Tibial nerve (tissue), 4 donors: ENCODE measurements around the gene TTC33. TPM values are rescaled to one million over a fixed set of nuclear protein-coding genes. Genes with fewer than 3 reads are reported as not detected.
"Not testable (repeated sequence)": the region's sequence is repeated elsewhere in the genome, so short reads cannot be mapped to it uniquely, and the experiment has no call there.

Source experiments
- DNase-seq, 2 donors: peaks; one replicate each; pipeline ENCODE4 v3.0.0-alpha.2; 2019; ENCODE audit warnings: low spot score in 2 of 2
- H3K27ac ChIP-seq, 4 donors: fragments of 200-600 bp; sonication (generic) in 3 of 4; one replicate each; pipeline ENCODE4 v1.5.1; 2017 to 2019; ENCODE audit warnings: mild to moderate bottlenecking in 1 of 4
- H3K27me3 ChIP-seq, 2 donors: fragments of 200-600 bp; sonication (generic) in 1 of 2; one replicate each; pipeline versions ENCODE4 v1.5.1 to v1.6.0; 2017 to 2019
- H3K36me3 ChIP-seq, 3 donors: fragments of 200-600 bp; sonication (generic); one replicate each; pipeline ENCODE4 v1.5.1; 2018 to 2019
- H3K4me1 ChIP-seq, 4 donors: fragments of 200-600 bp; sonication (generic) in 3 of 4; one replicate each; pipeline ENCODE4 v1.5.1; 2017 to 2019
- H3K4me3 ChIP-seq, 4 donors: fragments of 200-600 bp; sonication (generic) in 3 of 4; one replicate each; pipeline ENCODE4 v1.5.1; 2017 to 2019; ENCODE audit warnings: mild to moderate bottlenecking in 1 of 4, moderate library complexity in 1 of 4
- H3K9me3 ChIP-seq, 4 donors: fragments of 200-600 bp; sonication (generic) in 3 of 4; one replicate each; pipeline ENCODE4 v1.5.1; 2017 to 2019
- EP300 ChIP-seq, 2 donors: sonication (generic); formaldehyde crosslinking; IDR thresholded peaks; one replicate each; pipeline ENCODE4 v1.6.1; 2017; ENCODE audit warnings: antibody characterized with exemption in 2 of 2, mild to moderate bottlenecking in 1 of 2
- POLR2A ChIP-seq, 2 donors: fragments of 450-650 bp; IDR thresholded peaks; one replicate each; pipeline ENCODE4 v1.6.1; 2017; ENCODE audit warnings: antibody characterized with exemption in 2 of 2, mild to moderate bottlenecking in 2 of 2, moderate library complexity in 2 of 2
- WGBS, 2 donors: methylation state at CpG; one replicate each; pipeline ENCODE4 v1.1.5; 2018; 5-methylcytosine and 5-hydroxymethylcytosine counted together
- total RNA-seq, 4 donors: library from RNA; depleted of rRNA; stranded (reverse); fragments of >200 nt; gene quantifications; one replicate each; pipeline ENCODE4 v1.1.0, GENCODE V29; 2016
- TF ChIP-seq, protein P1 (sequence below), 5 experiments: fragments of 200-600 bp in 3 of 5; fragments of 450-650 bp in 2 of 5; sonication (generic) in 3 of 5; IDR thresholded peaks; one replicate each; pipeline ENCODE4 v1.5.1; 2016 to 2019; ENCODE audit warnings: antibody characterized with exemption in 5 of 5, mild to moderate bottlenecking in 3 of 5, moderate library complexity in 2 of 5

The TTC33 gene
- total RNA-seq, 4 donors from 2014 or later = 11.4 to 27.1 (median 19.9) TPM

- no peak for TF ChIP-seq POLR2A (IDR thresholded peaks at IDR 0.05)
- TF ChIP-seq, protein P1, sequence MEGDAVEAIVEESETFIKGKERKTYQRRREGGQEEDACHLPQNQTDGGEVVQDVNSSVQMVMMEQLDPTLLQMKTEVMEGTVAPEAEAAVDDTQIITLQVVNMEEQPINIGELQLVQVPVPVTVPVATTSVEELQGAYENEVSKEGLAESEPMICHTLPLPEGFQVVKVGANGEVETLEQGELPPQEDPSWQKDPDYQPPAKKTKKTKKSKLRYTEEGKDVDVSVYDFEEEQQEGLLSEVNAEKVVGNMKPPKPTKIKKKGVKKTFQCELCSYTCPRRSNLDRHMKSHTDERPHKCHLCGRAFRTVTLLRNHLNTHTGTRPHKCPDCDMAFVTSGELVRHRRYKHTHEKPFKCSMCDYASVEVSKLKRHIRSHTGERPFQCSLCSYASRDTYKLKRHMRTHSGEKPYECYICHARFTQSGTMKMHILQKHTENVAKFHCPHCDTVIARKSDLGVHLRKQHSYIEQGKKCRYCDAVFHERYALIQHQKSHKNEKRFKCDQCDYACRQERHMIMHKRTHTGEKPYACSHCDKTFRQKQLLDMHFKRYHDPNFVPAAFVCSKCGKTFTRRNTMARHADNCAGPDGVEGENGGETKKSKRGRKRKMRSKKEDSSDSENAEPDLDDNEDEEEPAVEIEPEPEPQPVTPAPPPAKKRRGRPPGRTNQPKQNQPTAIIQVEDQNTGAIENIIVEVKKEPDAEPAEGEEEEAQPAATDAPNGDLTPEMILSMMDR (IDR thresholded peaks at IDR 0.05) = no peak
- no peak for TF ChIP-seq EP300 (IDR thresholded peaks at IDR 0.05)
- Histone ChIP-seq H3K27ac (no peak overlapping the region), H3K4me3 (no peak overlapping the region), H3K4me1 (no peaks in the 10 kb centered on the region), H3K36me3 (no peaks in the 10 kb centered on the region), H3K27me3 (no peaks in the 10 kb centered on the region), H3K9me3 (no peaks in the 10 kb centered on the region)
- DNase-seq = no peak
Observed at GRCh38 chr5:40599676-40600075, 156.1 kb downstream of the TTC33 start.

DNA sequence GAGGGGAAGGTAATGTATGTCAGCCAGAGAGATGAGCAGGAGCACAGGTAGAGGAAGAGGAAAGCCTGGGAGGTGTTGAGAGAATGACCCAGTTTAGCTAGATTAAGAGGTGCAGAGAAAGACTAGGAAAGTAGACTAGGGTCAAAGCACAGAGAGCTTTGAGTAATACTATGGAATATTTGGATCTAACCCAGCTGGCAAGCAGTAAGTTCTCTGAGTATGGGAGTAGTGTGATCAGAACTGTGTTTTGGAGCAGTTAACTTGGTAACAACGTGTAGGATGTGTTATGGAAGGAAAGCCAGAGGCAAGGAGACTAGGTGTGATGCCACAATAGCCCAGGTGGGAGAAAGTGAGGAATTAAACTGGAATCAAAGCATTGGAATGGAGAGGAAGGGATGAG, 160.9 kb downstream of the TTC33 start:
- Histone ChIP-seq H3K4me1 (no peaks in the 10 kb centered on the region), H3K27me3 (no peaks in the 10 kb centered on the region), H3K27ac (no peak overlapping the region), H3K4me3 (no peak overlapping the region), H3K9me3 (no peaks in the 10 kb centered on the region), H3K36me3 (no peaks in the 10 kb centered on the region)
- DNase-seq = no peak
- TF ChIP-seq, protein P1 (IDR thresholded peaks at IDR 0.05) = no peak
- TF ChIP-seq EP300 (IDR thresholded peaks at IDR 0.05) = no peak
- no peak for TF ChIP-seq POLR2A (IDR thresholded peaks at IDR 0.05)
- WGBS, 2 donors = 23 to 41% methylated on average over 1 of the region's 1 CpG

GRCh38 chr5:40591727-40592396, 163.9 kb downstream of the TTC33 start:
- 78 to 80% methylated on average over 10 of the region's 10 CpGs for WGBS, 2 donors
- H3K27ac ChIP-seq = peak overlapping the region in 1 of 4 donors; percentile 16
- not testable (repeated sequence) for H3K27me3 ChIP-seq, H3K9me3 ChIP-seq, H3K36me3 ChIP-seq, H3K4me3 ChIP-seq, DNase-seq, H3K4me1 ChIP-seq

DNA sequence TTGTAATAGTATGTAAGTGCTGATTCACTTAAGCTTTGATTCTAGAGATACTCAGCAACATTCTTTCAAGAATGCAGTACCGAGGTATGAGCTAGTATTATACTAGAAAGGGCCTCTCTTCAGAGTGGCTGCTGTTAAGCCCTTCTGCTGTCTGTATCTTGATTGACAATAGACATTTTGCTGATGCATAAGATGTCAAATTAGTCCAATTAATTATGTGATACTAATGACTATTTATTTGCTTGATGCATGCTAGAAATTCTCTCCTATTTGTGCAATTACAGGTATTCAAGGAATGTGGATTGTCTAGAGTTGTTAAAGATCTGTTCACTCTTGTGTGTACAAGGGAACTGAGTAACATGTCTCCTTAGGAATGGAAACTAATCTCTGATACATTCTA, 168.4 kb downstream of the TTC33 start:
- TF ChIP-seq, protein P1 (IDR thresholded peaks at IDR 0.05) = no peak
- TF ChIP-seq POLR2A (IDR thresholded peaks at IDR 0.05) (no peak), EP300 (IDR thresholded peaks at IDR 0.05) (no peak)
- no peaks in the 10 kb centered on the region for H3K9me3 ChIP-seq
- no peaks in the 10 kb centered on the region for H3K4me1 ChIP-seq
- DNase-seq = no peak
- no peaks in the 10 kb centered on the region for H3K36me3 ChIP-seq
- 64 to 78% methylated on average over 1 of the region's 1 CpG for WGBS, 2 donors
- H3K4me3 ChIP-seq = no peak overlapping the region
- H3K27me3 ChIP-seq = no peaks in the 10 kb centered on the region
- H3K27ac ChIP-seq = no peak overlapping the region

GRCh38 chr5:40585537-40586267, 170.1 kb downstream of the TTC33 start:
- no peak overlapping the region for H3K27ac ChIP-seq
- no peak for DNase-seq
- no peak overlapping the region for H3K4me3 ChIP-seq
- no peaks in the 10 kb centered on the region for H3K36me3 ChIP-seq
- TF ChIP-seq, protein P1 (IDR thresholded peaks at IDR 0.05) = no peak
- WGBS, 2 donors = 87 to 89% methylated on average over 5 of the region's 5 CpGs
- no peaks in the 10 kb centered on the region for H3K9me3 ChIP-seq
- H3K4me1 ChIP-seq = no peaks in the 10 kb centered on the region
- H3K27me3 ChIP-seq = no peaks in the 10 kb centered on the region
